HFFc6 (cell line): ENCODE data around the gene SLC24A5. TPM values are rescaled to one million over a fixed set of nuclear protein-coding genes. Genes with fewer than 3 reads are reported as not detected.

Source experiments
- DNase-seq: peaks from one replicate; pipeline ENCODE4 v3.0.0-alpha.2; 2018
- H3K27ac Mint-ChIP-seq: 2 replicates; pipeline ENCODE4 v1.8.0; 2020; ENCODE audit warnings: mild to moderate bottlenecking, mixed read lengths
- H3K27me3 Mint-ChIP-seq: 2 replicates; pipeline ENCODE4 v1.8.0; 2021; ENCODE audit warnings: mild to moderate bottlenecking, moderate library complexity, mixed read lengths; ENCODE audit not compliant: insufficient read depth
- H3K36me3 Mint-ChIP-seq: 2 replicates; pipeline ENCODE4 v1.8.0; 2021; ENCODE audit warnings: low read depth, mixed read lengths
- H3K4me1 Mint-ChIP-seq: 2 replicates; pipeline ENCODE4 v1.8.0; 2020; ENCODE audit warnings: low read depth, mixed read lengths
- H3K4me3 Mint-ChIP-seq: 2 replicates; pipeline ENCODE4 v1.8.0; 2020; ENCODE audit warnings: mild to moderate bottlenecking, moderate library complexity, mixed read lengths
- H3K9me3 Mint-ChIP-seq: 2 replicates; pipeline ENCODE4 v1.8.0; 2020; ENCODE audit warnings: mild to moderate bottlenecking, mixed read lengths
- CTCF ChIP-seq: fragments of 200-600 bp; sonication (generic); IDR thresholded peaks from 2 replicates; pipeline ENCODE4 v1.5.0; 2021; ENCODE audit warnings: antibody characterized with exemption, mild to moderate bottlenecking
- total RNA-seq, 6 experiments: library from RNA; stranded (reverse); fragmentation: NEBNext Ultra II Directional; extraction: Animal tissue kit (Norgen Biotek cat#: 25700); gene quantifications; 2 replicates in 1 of 6; 3 replicates in 5 of 6; pipeline ENCODE4 v1.2.3, GENCODE V29; 2021

The SLC24A5 gene
- total RNA-seq, 6 experiments from 2014 or later: not detected

- Mint-ChIP-seq H3K9me3 (no peaks in the 10 kb centered on the region), H3K4me3 (no peak overlapping the region), H3K4me1 (peaks cover 16% of the 10 kb centered on the region), H3K36me3 (no peaks in the 10 kb centered on the region), H3K27me3 (peaks cover 19% of the 10 kb centered on the region), H3K27ac (peak overlapping the region; percentile 25; the same call in 1 of the 2 replicates)
- TF ChIP-seq CTCF: no peak
- DNase-seq: no peak
Observed at GRCh38 chr15:48097264-48097663, 23.5 kb upstream of the SLC24A5 start.

GRCh38 chr15:48101376-48101961, 19.3 kb upstream of the SLC24A5 start:
- H3K27me3 Mint-ChIP-seq: peaks cover 17% of the 10 kb centered on the region
- H3K4me3 Mint-ChIP-seq: no peak overlapping the region
- no peak overlapping the region for H3K27ac Mint-ChIP-seq
- no peak for TF ChIP-seq CTCF
- H3K9me3 Mint-ChIP-seq: no peaks in the 10 kb centered on the region
- no peak for DNase-seq
- H3K4me1 Mint-ChIP-seq: peaks cover 19% of the 10 kb centered on the region
- no peaks in the 10 kb centered on the region for H3K36me3 Mint-ChIP-seq

- Mint-ChIP-seq H3K27ac (no peak overlapping the region), H3K4me3 (no peak overlapping the region), H3K36me3 (no peaks in the 10 kb centered on the region), H3K9me3 (no peaks in the 10 kb centered on the region), H3K27me3 (peaks cover 17% of the 10 kb centered on the region), H3K4me1 (peaks cover 12% of the 10 kb centered on the region)
- no peak for DNase-seq
- no peak for TF ChIP-seq CTCF
Observed at GRCh38 chr15:48102167-48102566, 18.6 kb upstream of the SLC24A5 start.

GRCh38 chr15:48103647-48104046, 17.1 kb upstream of the SLC24A5 start:
- peaks cover 10% of the 10 kb centered on the region for H3K4me1 Mint-ChIP-seq
- H3K4me3 Mint-ChIP-seq: peak overlapping the region; percentile 10; the same call in 1 of the 2 replicates
- TF ChIP-seq CTCF: no peak
- no peak overlapping the region for H3K27ac Mint-ChIP-seq
- H3K27me3 Mint-ChIP-seq: peaks cover 22% of the 10 kb centered on the region
- no peaks in the 10 kb centered on the region for H3K9me3 Mint-ChIP-seq
- no peaks in the 10 kb centered on the region for H3K36me3 Mint-ChIP-seq
- DNase-seq: no peak

GRCh38 chr15:48105936-48106335, 14.9 kb upstream of the SLC24A5 start:
- H3K36me3 Mint-ChIP-seq: no peaks in the 10 kb centered on the region
- DNase-seq: no peak
- H3K4me3 Mint-ChIP-seq: no peak overlapping the region
- no peak for TF ChIP-seq CTCF
- no peaks in the 10 kb centered on the region for H3K9me3 Mint-ChIP-seq
- peaks cover 10% of the 10 kb centered on the region for H3K4me1 Mint-ChIP-seq
- H3K27me3 Mint-ChIP-seq: peaks cover 24% of the 10 kb centered on the region
- no peak overlapping the region for H3K27ac Mint-ChIP-seq

- H3K4me1 Mint-ChIP-seq: no peaks in the 10 kb centered on the region
- no peak for TF ChIP-seq CTCF
- no peaks in the 10 kb centered on the region for H3K9me3 Mint-ChIP-seq
- peaks cover 20% of the 10 kb centered on the region for H3K27me3 Mint-ChIP-seq
- DNase-seq: no peak
- no peak overlapping the region for H3K4me3 Mint-ChIP-seq
- H3K36me3 Mint-ChIP-seq: no peaks in the 10 kb centered on the region
- no peak overlapping the region for H3K27ac Mint-ChIP-seq
Observed at GRCh38 chr15:48109212-48109611, 11.6 kb upstream of the SLC24A5 start.
